DND-41 (cell line): ENCODE measurements around the gene SLC25A44.

ENCODE experiments used
- ATAC-seq: fragments of 200-7000 bp; cut with Tn5 transposase; 3 replicates; pipeline ENCODE4 v1.9.1; 2021; ENCODE audit warnings: low read depth; ENCODE audit not compliant: insufficient read depth
- DNase-seq: peaks from one replicate; pipeline ENCODE4 v3.0.0-alpha.2; 2020
- H2AFZ ChIP-seq: 2 replicates; pipeline ENCODE4 v1.6.0; 2012; ENCODE audit warnings: low read depth, low read length
- H3K27ac ChIP-seq: 2 replicates; pipeline ENCODE4 v1.5.1; 2012; ENCODE audit warnings: low read length, inconsistent platforms
- H3K27me3 ChIP-seq: fragments of 200-600 bp; sonication (generic); 2 replicates; pipeline ENCODE4 v1.6.0; 2012; ENCODE audit warnings: low read length, mild to moderate bottlenecking, inconsistent platforms; ENCODE audit not compliant: insufficient read depth, poor library complexity
- H3K36me3 ChIP-seq: 2 replicates; pipeline ENCODE4 v1.5.1; 2012; ENCODE audit warnings: low read length, inconsistent platforms; ENCODE audit not compliant: insufficient read depth
- H3K4me1 ChIP-seq: 2 replicates; pipeline ENCODE4 v1.5.1; 2012; ENCODE audit warnings: mild to moderate bottlenecking, low read length; ENCODE audit not compliant: insufficient read depth
- H3K4me2 ChIP-seq: 2 replicates; pipeline ENCODE4 v1.6.0; 2012; ENCODE audit warnings: mild to moderate bottlenecking, moderate library complexity, low read length, inconsistent platforms; ENCODE audit not compliant: insufficient read depth
- H3K4me3 ChIP-seq, 2 experiments: fragments of 200-600 bp in 1 of 2; shearing (Covaris generic) in 1 of 2; 2 replicates each; pipeline ENCODE4 v1.5.1; 2012 to 2016; ENCODE audit warnings: inconsistent platforms in 2 of 2, low read length in 2 of 2, mild to moderate bottlenecking in 2 of 2, low read depth in 1 of 2, moderate library complexity in 1 of 2
- H3K79me2 ChIP-seq: 2 replicates; pipeline ENCODE4 v1.6.0; 2012; ENCODE audit warnings: low read length, inconsistent platforms; ENCODE audit not compliant: insufficient read depth
- H3K9ac ChIP-seq: 2 replicates; pipeline ENCODE4 v1.6.0; 2012; ENCODE audit warnings: low read depth, mild to moderate bottlenecking, inconsistent platforms, low read length, moderate library complexity
- H3K9me3 ChIP-seq: 2 replicates; pipeline ENCODE4 v1.5.1; 2012; ENCODE audit warnings: low read length, moderate library complexity, mild to moderate bottlenecking, inconsistent platforms; ENCODE audit not compliant: insufficient read depth, severe bottlenecking
- H4K20me1 ChIP-seq: 2 replicates; pipeline ENCODE4 v1.6.0; 2012; ENCODE audit warnings: low read length; ENCODE audit not compliant: insufficient read depth
- EZH2 ChIP-seq: IDR thresholded peaks from 3 replicates; pipeline ENCODE4 v1.6.1; 2012; ENCODE audit warnings: borderline replicate concordance, low read depth, mild to moderate bottlenecking, moderate library complexity, low read length, inconsistent platforms; ENCODE audit not compliant: severe bottlenecking
- TF ChIP-seq, protein P1 (sequence below): IDR thresholded peaks from 2 replicates; pipeline ENCODE4 v1.5.1; 2012; ENCODE audit warnings: borderline replicate concordance, low read length, moderate library complexity, mild to moderate bottlenecking; ENCODE audit not compliant: poor library complexity, severe bottlenecking; ENCODE audit errors: extremely low read depth

The SLC25A44 gene

DNA sequence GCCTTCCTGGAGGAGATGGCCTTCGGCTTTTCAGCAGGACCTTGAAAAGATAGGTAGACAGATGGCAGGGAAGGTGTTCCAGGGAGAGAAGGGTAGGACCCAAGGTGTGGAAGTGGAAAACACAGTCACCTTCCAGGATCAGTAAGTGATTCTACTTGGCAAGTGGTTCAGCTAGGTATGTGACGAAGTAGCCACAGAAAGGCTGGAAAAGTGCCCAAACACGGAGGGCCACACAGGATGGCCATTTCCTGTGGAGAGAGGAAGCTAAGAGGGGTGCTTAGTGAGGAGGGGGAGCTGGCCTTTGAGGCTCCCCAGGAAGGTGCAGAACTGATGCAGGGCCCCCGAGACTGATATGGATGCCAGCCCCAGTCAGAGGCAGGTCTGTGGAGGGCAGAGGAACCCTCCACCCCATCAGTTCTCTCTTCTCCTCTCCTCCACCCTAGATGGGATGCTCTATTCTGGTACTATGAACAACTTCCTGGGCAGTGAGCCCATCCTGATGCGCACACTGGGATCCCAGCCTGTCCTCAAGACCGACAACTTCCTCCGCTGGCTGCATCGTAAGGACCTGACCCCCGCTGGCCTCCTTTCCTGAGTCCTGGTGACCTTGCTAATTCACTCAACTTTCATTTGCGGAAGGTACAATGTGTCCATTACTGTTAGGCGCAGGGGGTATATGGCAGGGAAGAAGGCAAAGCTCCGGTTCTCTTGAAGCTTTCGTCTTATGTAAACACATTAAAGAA, 33.7 kb upstream of the SLC25A44 start:
- H2AFZ ChIP-seq: no peak overlapping the region
- no peak overlapping the region for H3K27ac ChIP-seq
- no peaks in the 10 kb centered on the region for H3K36me3 ChIP-seq
- H3K79me2 ChIP-seq: no peaks in the 10 kb centered on the region
- ATAC-seq (no peak), DNase-seq (no peak)
- H3K4me1 ChIP-seq: no peaks in the 10 kb centered on the region
- TF ChIP-seq EZH2: no peak
- TF ChIP-seq, protein P1, sequence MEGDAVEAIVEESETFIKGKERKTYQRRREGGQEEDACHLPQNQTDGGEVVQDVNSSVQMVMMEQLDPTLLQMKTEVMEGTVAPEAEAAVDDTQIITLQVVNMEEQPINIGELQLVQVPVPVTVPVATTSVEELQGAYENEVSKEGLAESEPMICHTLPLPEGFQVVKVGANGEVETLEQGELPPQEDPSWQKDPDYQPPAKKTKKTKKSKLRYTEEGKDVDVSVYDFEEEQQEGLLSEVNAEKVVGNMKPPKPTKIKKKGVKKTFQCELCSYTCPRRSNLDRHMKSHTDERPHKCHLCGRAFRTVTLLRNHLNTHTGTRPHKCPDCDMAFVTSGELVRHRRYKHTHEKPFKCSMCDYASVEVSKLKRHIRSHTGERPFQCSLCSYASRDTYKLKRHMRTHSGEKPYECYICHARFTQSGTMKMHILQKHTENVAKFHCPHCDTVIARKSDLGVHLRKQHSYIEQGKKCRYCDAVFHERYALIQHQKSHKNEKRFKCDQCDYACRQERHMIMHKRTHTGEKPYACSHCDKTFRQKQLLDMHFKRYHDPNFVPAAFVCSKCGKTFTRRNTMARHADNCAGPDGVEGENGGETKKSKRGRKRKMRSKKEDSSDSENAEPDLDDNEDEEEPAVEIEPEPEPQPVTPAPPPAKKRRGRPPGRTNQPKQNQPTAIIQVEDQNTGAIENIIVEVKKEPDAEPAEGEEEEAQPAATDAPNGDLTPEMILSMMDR: no peak
- peaks cover 6% of the 10 kb centered on the region for H3K27me3 ChIP-seq
- H4K20me1 ChIP-seq: no peaks in the 10 kb centered on the region
- no peak overlapping the region for H3K4me2 ChIP-seq
- no peak overlapping the region for H3K4me3 ChIP-seq
- no peaks in the 10 kb centered on the region for H3K9me3 ChIP-seq
- no peak overlapping the region for H3K9ac ChIP-seq

DNA sequence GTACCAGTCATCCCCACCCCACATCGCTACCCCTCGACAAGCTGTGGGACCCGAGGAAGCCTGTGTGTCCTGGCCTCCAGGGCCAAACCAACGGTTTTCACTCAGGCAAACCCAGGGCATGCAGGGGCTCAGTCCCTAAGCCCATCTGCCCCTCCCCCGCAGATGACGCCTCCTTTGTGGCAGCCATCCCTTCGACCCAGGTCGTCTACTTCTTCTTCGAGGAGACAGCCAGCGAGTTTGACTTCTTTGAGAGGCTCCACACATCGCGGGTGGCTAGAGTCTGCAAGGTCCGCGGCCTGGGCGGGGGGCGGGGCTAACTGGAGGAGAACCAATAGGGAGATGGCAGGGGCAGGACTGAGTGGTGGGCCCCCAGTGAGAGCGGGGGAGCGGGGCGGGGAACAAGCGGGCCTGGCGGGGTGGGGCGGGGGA, 33.1 kb upstream of the SLC25A44 start:
- Histone ChIP-seq H3K9ac (no peak overlapping the region), H3K4me3 (no peak overlapping the region), H2AFZ (no peak overlapping the region), H4K20me1 (no peaks in the 10 kb centered on the region), H3K4me2 (no peak overlapping the region), H3K9me3 (no peaks in the 10 kb centered on the region), H3K27me3 (peaks cover 6% of the 10 kb centered on the region), H3K4me1 (no peaks in the 10 kb centered on the region), H3K27ac (no peak overlapping the region), H3K36me3 (no peaks in the 10 kb centered on the region), H3K79me2 (no peaks in the 10 kb centered on the region)
- no peak for TF ChIP-seq EZH2
- TF ChIP-seq, protein P1: no peak
- no peak for DNase-seq
- ATAC-seq: no peak

DNA sequence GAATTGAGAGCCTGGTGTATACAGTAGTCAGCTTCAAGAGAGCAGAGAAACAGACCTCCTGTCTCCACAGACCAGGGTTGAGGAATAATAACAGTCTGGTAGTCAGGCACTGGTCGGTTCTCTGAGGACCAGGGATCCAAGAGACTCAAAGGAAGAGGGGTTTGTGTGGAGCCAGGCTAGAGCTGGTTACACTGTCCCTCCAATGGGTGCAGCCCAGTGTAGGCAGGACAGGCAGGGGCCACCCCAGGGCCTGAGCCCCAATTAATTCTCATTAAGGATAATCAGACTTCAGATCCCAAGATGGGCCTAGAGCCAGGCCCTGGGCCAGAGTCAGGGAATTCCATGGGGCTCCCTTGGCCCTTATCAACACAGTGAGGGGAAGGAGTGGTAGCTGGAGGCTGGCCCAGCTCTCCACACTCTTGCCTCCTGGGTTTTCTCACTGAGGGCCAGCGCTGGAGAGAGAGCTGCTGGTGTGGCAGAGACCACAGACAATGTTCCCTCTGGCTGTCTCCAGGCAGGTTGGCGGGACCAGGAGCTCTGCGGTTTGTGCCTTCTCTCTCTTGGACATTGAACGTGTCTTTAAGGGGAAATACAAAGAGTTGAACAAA, 31.4 kb upstream of the SLC25A44 start:
- H3K79me2 ChIP-seq: no peaks in the 10 kb centered on the region
- no peak for DNase-seq
- no peak overlapping the region for H3K4me2 ChIP-seq
- no peaks in the 10 kb centered on the region for H3K36me3 ChIP-seq
- no peak overlapping the region for H3K27ac ChIP-seq
- peaks cover 4% of the 10 kb centered on the region for H3K27me3 ChIP-seq
- H2AFZ ChIP-seq: no peak overlapping the region
- no peaks in the 10 kb centered on the region for H4K20me1 ChIP-seq
- no peak overlapping the region for H3K4me3 ChIP-seq
- H3K9ac ChIP-seq: no peak overlapping the region
- H3K9me3 ChIP-seq: no peaks in the 10 kb centered on the region
- no peak for ATAC-seq
- no peak for TF ChIP-seq EZH2
- TF ChIP-seq, protein P1: no peak
- no peaks in the 10 kb centered on the region for H3K4me1 ChIP-seq
